AML-193 (cell line): ENCODE results near the gene BTBD2.

Experiments
- DNase-seq, 2 experiments: peaks; one replicate each; lab custom pipeline; 2025; lab: John Stamatoyannopoulos, UW

Gene BTBD2

GRCh38 chr19:1959928-1960589 is 55.5 kb downstream of the BTBD2 start:
- DNase-seq, result no peak

GRCh38 chr19:1957562-1958248 is 57.8 kb downstream of the BTBD2 start:
- no peak for DNase-seq

GRCh38 chr19:1956868-1957492 is 58.5 kb downstream of the BTBD2 start:
- no peak for DNase-seq

- no peak for DNase-seq
Measured at GRCh38 chr19:1956122-1956494, 59.4 kb downstream of the BTBD2 start.

- no peak for DNase-seq
Measured at GRCh38 chr19:1955171-1956121, 60.1 kb downstream of the BTBD2 start.

GRCh38 chr19:1954532-1954933 is 61.0 kb downstream of the BTBD2 start:
- DNase-seq, result no peak

- DNase-seq, result no peak
Measured at GRCh38 chr19:1953441-1954094, 61.9 kb downstream of the BTBD2 start.

- DNase-seq, result no peak
Measured at GRCh38 chr19:1953037-1953436, 62.5 kb downstream of the BTBD2 start.

- no peak for DNase-seq
Measured at GRCh38 chr19:1952635-1953034, 62.9 kb downstream of the BTBD2 start.

GRCh38 chr19:1950640-1951039 is 64.9 kb downstream of the BTBD2 start:
- no peak for DNase-seq

- no peak for DNase-seq
Measured at GRCh38 chr19:1949304-1950101, 66.0 kb downstream of the BTBD2 start.

GRCh38 chr19:1947651-1948209 is 67.8 kb downstream of the BTBD2 start:
- DNase-seq, result no peak

GRCh38 chr19:1945899-1946298 is 69.6 kb downstream of the BTBD2 start:
- DNase-seq, result no peak

GRCh38 chr19:1944916-1945561 is 70.5 kb downstream of the BTBD2 start:
- no peak for DNase-seq

- DNase-seq, result peak; percentile 12 to 25
Measured at GRCh38 chr19:1944088-1944915, 71.2 kb downstream of the BTBD2 start.

- no peak for DNase-seq
Measured at GRCh38 chr19:1943661-1944087, 71.8 kb downstream of the BTBD2 start.

GRCh38 chr19:1942934-1943555 is 72.5 kb downstream of the BTBD2 start:
- DNase-seq, result peak in 1 of 2 experiments; percentile 15
